ENCODE data around the gene PLA2G2D. TPM values are rescaled to one million over a fixed set of nuclear protein-coding genes. Genes with fewer than 3 reads are reported as not detected.

Gene PLA2G2D, protein sequence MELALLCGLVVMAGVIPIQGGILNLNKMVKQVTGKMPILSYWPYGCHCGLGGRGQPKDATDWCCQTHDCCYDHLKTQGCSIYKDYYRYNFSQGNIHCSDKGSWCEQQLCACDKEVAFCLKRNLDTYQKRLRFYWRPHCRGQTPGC
- not detected for total RNA-seq

DNA sequence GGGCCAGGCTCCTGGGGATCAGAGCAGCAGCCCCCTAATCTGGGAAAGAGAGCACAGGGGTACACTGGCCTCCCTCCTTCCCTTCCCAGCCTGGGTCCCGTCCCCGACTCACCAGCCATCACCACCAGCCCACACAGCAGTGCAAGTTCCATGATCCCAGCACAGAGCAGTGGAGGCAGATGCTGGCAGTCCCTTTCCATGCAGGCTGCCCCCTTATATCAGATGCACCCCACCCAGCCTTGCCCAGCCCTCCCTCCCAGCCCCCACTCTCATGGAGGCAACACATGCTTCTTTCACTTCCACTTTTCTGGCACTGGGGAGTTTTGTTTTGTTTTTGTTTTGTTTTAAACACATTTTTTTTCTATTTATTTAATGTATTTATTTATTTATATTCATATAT lies at the start of gene PLA2G2D:
TSS of gene PLA2G2D (minus strand) at position 190 of the 400 bp plus-strand sequence. CDS start at position 152, 38 bp downstream.
- DNase-seq = no peak

DNA sequence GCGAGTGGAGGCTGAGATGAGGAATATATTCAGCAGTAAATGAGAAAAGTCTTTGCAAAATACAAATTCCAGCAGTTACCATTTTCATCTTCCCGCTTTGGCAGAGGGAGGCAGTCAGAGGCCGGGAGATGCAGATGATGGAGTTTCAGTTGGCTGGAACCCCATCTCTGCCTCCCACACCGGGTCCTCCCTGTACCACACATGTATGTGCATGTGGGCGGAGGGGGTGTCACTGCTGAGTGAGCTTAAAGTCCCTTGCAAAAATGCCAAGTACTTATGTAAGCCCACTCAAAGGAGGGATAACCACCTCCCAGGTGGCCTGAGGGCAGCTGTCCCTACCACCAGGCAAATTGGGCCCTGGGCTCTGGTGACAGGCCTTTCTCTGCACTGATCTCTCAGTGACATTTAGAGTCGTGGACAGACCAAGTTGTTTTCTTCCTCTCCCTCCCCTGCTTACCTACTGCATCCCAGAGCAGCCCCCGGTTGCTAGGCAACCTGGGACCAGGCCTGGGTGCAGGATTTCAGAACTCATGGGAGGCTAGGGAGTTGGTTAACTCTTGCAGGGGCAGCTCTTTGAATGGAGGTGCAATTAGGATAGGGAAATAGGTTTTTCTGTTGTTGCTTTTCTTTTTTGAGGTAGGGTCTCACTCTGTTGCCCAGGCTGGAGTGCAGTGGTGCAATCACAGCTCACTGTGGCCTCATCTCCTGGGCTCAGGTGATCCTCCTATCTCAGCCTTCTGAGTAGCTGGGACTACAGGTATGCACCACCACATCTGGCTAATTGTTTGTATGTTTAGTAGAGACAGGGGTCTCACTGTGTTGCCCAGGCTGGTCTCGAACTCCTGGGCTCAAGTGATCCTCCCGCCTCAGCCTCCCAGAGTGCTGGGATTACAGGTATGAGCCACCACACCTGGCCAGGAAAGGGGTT lies 49.5 kb upstream of the PLA2G2D start:
- DNase-seq = no peak

DNA sequence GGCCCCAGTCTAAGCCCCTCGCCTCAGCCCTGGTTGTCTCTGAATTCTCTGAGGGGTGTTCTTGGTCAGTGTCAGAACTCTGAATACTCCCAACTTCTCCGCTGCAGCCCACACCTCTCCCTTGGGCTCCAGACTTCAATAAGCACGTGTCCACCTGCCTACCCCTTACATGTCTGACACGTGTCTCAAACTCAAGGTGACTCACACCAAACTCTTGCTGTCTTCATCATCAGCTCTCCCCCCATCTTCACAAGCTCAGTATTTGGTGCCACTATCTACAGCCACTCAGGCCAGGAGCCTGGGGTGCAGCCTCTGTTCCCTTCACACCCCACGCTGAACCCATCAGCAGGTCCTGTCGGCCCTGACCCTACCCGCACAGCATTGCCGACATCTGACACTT lies 47.8 kb upstream of the PLA2G2D start:
- DNase-seq = no peak

DNA sequence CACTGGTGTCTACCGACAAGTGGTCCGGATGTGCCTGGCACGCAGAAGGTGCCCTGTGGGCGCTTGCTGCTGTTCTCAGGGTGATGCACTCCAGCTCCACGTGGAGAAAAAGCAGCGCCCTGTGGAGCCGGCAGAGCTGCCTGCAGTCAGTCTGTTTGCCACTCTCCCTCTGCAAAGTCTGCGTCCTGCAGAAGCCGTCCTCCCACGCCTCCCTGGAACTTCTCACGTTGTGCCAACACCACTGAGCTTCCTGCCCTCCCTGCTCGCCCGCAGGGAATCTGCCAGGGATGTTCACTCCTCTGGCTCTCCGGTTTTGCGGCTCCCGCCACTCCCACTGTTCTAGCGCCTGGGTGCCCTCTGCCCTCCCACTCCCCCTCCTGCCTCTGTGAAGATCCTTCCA lies 46.7 kb upstream of the PLA2G2D start:
- no peak for DNase-seq

DNA sequence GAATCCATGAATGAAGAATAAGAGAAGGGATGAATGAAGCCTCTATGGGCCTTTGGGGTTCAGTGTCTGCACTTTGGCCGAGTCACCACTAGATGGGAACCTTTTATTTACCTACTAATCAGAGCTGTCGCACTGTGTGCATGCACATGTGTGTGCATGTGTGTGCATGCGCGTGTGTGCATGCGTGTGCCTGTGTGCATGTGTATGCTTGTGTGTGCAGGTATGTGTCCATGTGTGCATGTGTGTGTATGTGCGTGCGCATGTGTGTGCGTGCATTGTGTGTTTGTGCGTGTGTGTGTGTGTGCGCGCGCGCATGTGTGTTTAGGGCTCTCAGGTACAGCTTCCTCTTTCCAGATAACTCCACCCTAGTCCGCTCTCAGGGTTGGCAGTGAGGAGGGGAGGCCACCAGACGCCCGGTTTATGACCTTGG lies 46.2 kb upstream of the PLA2G2D start:
- no peak for DNase-seq

DNA sequence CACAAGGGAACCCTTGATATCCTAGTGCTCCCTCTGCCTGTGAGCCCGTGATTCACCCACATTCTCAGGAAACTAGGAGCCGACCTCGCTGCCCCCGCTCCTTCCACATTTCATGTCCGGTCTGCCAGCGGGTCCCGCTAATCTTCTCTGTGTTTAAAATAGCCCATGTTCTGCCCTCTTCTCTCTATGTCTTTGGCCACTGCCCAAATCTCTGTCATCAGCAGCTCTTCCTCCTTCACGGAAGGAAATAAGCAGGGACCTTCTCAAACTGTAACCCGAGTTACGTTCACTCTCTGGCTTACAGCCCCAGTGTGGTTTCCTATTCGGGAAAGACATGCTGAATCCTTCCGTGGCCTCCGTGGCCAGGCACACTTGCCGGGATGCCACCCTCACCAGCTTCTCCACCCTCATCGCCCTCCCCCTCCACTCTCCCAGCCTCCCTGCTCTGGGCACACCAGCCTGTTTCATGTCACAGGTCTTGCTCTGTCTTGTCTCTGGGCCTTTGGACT lies 45.4 kb upstream of the PLA2G2D start:
- peak; percentile 52 for DNase-seq

DNA sequence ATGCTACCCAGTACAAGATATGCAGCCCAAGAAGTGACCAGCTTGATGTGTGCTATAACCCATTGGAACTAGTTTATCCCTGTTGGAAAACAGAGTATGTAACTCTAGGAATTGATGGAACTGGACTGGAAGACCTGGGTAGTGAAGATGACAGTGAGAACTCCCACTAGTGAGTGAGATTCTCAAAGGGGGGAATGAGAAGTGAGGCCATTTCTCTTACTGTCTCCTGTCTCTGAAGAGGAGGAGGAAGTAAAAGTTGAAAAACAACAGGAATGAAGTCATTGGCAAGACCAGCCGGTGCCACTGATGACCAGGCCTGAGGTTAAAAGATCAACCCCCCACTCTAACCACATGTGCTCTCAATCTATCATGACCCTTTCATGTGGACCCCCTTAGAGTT lies 40.7 kb upstream of the PLA2G2D start:
- DNase-seq = no peak

DNA sequence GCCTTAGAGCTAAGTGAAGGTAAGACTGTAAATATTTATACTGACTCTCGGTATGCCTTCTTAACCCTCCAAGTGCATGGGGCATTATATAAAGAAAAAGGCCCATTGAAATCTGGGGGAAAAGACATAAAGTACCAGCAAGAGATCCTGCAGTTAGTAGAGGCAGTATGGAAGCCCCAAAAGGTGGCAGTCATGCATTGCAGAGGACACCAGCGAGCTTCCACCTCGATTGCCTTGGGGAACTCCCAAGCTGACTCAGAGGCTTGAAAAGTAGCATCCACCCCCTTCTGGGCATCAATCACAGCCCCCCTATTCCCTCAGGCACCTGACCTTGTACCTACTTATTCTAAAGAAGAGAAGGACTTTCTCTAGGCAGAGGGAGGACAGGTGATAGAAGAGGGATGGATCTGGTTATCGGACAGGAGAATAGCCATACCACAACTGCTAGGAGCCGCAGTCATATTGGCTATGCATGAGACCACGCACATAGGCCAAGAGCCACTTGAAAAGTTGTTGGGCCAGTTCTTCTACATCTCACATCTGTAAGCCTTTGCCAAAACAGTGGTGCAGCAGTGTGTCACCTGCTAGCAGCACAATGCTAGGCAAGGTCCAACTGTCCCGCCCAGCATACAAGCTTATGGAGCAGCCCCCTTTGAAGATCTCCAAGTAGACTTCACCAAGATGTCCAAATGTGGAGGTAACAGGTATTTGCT lies 39.2 kb upstream of the PLA2G2D start:
- no peak for DNase-seq

DNA sequence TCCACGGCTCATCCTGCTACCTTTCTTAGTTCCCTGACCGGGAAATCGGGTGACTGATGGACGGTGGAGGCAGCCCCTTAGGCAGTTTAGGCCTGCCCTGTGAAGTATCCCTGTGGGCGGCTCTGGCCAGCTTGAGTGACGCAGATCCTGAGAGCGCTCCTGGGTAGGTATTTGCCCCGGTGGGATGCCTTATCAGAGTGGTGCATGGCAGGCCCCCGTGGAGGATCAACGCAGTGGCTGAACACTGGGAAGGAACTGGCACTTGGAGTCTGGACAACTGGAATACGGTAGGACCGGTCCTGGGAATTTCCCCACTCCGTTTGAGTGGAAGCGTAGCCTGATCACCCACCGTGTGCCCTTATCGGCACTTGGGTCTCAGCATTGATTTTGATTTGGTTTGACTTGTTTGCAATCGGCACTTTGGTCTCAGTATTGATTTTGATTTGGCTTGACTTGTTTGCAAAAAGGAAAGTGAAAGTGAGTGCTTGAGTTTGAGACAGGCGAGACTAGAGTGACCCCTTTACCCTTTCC lies 35.0 kb upstream of the PLA2G2D start:
- no peak for DNase-seq

DNA sequence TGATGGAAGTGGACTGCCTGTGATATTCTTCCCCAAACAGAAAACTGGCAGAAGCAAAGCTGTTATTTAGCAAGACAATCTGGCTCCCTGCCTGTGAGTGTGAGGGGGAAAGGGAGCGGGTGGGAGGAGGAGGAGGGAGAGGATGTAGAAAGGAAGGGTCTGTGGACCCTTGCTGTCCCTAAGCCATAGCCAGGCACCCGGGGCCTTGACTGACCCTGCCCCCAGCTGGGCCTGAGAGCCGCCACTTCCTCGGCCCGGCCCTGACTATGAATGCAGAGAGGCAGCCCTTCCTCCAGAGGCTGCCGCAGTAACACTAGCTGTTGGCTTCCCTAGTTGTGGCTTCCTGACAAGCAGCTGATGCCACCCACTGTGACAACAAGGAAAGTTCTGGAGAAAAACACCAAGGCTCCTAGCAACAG lies 33.7 kb upstream of the PLA2G2D start:
- peak; percentile 42 for DNase-seq

DNA sequence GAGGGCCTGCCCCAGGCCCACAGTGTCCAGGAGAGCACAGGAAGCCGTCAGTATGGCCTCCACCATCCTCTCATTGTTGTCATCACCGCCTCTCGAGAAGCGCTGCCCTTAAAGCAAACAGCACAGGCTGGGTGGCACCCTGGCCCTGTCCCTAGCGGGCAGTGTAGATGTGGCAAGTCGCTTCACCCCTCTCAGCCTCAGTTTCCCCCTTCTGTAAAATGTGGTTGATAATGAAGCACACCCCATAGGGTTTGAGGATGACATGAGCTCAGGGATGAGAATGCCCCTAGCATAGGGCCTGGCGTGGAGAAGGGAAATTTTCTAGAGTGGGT lies 33.2 kb upstream of the PLA2G2D start:
- no peak for DNase-seq

DNA sequence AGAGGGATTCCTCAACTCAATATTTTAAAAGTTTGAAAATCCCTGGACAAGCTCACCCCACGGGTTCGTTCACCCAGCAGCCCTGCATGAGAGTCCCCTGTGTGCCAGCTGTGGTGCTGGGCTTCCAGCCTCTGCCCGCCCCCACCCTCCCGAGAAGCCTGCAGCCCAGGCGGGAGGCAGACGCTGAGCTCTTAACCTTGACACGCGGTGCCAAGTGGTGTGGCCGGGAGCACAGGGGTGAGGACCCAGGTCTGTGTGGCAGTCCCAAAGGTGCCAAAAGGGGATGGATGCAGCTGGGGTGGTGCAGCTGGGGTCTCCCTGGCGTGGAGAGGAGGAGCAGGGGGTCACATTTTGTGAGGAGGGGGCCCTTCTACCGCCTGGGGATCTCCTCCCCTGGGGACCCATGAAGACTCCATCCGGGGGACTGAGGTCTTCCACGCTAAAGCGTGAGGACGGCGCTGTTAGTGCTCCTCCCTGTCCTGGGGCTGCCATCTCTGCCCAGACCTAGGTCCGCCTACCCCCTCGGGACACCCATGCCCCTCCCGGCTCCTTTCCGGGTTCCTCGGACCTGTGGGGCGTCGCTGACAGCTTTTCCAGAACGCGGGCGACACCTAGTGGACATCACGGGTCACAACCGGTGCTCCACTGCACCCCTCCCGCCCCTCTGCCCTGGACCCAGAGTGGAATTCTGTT lies 32.7 kb upstream of the PLA2G2D start:
- DNase-seq = peak; percentile 87

DNA sequence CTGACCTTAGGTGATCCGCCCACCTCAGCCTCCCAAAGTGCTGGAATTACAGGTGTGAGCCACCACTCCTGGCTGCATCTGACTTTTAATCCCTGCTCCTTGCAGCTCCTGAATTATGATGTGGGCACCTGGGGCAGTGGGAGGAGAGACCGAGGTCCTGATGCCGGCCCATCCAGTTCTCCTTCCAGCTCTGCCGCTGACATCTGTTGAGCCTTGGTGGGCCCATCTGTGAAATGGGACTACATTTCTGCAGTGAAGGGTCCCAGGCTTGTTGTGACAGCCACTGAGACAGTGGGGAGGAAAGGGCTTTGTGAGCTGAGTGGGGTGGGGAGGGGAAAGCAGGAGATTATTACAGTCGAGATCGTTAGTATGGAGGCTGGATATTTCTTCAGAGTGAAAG lies 31.6 kb upstream of the PLA2G2D start:
- no peak for DNase-seq

DNA sequence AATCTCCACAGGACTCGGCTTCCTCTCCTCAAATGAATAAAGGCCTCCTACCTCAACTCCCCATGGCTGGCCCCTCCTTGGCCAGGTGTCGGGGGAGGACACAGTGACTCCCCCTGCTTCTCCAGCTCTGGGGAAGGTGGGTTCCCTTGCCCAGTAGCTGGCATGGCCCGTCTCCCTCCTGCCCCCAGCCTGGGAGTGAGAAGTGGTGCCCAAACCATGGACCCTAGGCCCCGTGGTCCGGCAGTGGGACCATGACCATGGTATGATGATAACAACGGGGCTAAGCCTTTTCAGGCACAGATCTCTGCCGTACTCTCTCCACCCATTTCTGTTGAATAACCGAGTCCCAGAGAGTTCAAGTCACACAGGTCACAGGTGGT lies 31.0 kb upstream of the PLA2G2D start:
- DNase-seq = no peak

DNA sequence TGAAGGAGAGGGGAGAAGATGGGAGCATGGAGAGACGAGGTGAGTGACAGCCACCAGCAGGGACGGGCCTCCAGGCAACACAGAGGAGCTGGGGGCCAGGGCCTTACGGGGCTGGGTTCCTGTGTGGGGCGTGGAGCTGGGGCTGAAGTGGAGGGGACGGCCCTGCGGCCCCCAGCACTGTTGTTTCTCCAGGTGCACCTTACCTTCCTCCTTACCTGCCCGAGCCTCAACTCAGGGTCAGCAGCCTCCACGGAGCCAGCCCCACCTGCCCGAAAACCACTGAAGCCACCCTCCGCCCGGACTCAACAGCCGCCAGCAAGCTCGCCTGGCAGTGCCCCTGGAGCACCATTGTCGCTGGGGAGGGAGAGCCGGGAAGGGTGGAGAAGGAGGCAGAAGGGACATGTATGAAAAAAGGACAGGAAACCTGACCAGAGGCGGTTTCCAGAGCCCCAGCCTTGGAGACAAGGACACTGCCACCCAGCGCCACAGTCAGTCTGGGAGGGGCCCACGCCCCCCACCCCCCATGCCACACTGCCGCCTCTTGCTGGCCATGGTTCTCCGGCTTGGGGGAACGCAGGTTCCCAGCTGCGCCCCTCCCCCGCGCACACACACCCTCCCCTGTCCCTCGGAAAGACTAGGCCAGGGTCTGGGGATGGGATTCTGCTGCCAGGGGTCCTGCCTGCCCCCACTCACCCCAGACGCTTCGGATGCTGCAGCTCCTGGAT lies 30.4 kb upstream of the PLA2G2D start:
- no peak for DNase-seq

DNA sequence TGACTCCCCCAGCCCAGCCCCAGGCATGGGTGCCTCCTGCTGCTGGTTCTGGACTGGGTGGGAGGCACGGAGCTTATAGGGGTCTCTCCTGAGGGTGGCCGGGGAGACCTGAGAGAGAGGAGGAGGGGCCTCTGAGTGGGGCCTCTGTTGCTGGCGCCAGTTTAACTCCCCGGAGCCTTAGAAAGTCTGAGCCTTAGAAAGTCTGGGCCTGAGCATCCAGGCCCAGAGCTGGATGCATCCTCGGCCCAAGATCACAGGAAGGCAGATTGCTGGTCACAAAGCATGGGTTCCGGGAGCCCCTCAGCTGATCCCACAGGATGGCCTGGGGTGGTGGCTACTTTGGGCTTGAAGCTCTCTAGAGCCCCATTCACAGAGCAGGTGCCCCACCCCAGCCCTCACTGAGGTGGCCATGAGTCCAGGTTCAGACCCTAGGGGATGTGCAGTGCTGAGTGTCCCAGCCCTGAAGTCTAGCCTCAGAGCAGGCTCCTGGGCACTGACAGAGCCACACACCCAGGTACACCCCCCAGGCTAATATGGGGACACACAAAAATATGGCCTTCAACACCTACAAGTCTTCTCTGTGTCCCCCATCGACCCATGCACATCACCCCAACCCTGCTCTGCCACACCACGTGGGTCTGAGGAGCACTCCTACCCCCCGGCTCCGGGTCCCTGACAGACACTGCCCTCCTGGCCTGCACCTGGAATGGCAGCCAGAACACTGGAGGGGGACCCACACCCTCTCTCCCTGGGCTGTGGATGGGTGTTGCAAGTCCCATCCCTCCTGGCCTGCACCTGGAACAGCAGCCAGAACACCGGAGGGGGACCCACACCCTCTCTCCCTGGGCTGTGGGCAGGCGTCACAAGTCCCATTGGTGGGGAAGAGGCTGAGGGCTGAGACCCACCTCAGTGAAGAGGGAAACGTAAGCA lies 29.5 kb upstream of the PLA2G2D start:
- DNase-seq = no peak

DNA sequence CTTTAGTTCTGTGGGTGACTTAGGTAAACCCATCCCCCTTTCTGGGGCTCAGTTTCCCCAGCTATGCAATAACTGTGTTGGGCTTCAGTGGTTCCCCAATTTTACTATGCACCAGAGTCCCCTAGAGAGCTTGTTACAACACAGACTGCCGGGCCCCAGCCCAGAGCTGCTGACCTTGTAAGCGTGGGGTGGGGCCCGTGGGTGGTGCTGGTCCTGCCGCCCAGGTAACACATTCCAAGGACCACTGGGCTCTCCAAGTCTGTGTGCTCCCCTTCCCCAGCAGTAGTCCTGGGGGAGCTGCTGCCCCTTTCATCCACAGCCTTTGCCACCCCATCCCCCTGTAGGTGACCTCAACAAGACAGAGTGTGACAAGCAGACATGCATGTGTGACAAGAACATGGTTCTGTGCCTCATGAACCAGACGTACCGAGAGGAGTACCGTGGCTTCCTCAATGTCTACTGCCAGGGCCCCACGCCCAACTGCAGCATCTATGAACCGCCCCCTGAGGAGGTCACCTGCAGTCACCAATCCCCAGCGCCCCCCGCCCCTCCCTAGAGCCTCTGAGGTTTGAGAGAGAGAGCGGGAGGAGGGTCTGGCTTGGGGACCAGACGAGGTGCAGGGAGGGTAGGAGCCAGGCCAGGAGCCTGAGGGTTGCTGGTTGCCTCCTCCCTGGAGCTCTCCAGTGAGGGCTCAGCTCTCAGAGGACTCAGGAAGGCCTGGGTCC lies 28.7 kb upstream of the PLA2G2D start:
- DNase-seq = no peak

DNA sequence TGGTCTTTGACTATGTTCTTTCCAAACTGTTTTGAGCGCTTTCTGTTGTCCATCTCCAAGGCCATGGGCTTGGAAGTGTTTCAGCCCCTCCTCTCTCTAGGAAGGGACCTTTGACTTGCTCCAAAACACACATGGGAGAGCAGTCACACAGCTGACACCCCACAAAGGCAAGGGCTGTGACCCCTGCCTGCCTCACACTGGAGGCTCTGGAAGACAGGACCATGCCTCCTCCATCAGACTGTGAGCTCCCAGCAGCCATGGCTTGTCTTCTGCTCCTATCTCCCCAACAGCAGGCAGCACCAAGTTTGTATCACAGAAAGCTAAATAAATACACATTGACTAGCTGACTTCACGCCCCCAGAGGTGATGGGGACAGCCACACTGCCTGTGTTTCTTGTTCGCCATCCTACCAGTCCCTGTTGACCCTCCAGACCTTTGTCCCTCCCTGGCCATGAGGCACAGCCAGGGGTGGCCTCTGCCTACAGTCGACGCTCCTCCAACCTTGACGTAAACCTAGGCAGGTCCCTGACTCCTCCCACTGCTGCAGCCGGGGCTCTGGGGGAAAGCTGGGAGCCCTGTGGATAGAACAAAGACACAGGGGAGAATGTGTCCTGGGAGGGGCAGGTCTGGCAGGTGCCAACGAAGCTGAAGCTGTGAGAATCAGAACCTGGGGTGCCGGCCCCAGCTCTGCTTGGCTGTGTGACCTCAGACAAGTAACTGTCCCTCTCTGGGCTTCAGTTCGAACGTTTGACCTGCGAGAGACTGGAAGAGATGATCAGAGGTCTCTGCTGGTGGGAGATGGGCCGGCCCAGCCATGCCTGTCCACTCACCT lies 24.6 kb upstream of the PLA2G2D start:
- DNase-seq = no peak

DNA sequence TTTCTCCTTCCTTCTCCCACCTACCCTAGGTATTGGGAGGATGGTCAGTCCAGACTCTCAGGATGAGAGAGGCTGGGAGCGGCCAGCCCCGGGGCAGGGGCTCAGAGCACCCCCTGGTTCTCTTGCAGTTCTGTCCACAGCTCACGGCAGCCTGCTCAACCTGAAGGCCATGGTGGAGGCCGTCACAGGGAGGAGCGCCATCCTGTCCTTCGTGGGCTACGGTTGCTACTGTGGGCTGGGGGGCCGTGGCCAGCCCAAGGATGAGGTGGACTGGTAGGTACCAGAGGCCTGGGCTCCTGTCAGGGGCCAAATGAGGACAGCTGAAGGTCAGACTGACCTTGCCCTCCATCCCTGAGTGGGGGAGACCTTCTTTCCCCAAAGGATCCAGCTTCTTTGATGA lies 24.0 kb upstream of the PLA2G2D start:
- DNase-seq = no peak
